Choroid plexus epithelial cell (primary cell): Measurements from ENCODE around the gene DPYSL5.

Experiments used
- DNase-seq: peaks from one replicate; pipeline ENCODE4 v3.0.0-alpha.2; 2010; ENCODE audit warnings: low read depth
- H3K4me3 ChIP-seq: 2 replicates; pipeline ENCODE4 v1.5.1; 2011; ENCODE audit warnings: low read depth, mild to moderate bottlenecking, control low read depth, low read length, moderate library complexity
- CTCF ChIP-seq: conservative IDR thresholded peaks from 2 replicates; pipeline ENCODE4 v1.5.1; 2011; ENCODE audit warnings: low read depth, mild to moderate bottlenecking, control low read depth, inconsistent platforms, low read length, moderate library complexity

The DPYSL5 gene

DNA sequence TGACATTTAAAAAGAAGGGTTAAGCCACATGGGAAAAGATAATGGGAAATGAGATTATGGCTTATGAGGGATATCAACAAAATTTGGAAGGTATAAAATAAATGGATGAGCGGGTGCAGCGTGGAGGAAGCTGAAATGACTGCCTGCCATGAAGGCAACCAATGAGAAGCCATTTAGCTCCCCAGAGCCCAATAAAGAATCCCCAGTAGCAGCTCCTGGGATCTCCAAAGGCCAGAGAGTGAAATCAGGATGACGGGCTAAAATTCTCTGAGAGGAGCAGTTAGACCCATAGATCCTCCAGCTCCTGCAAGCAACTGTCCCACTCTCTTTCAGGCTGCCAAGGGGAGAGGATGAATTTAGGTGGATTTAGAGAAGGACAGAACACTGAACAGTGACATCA, 109.6 kb downstream of the DPYSL5 start:
- TF ChIP-seq CTCF, result no peak
- H3K4me3 ChIP-seq, result no peak overlapping the region
- DNase-seq, result no peak

- no peak overlapping the region for H3K4me3 ChIP-seq
- no peak for TF ChIP-seq CTCF
- DNase-seq, result no peak
Observed at GRCh38 chr2:26959331-26959730, 111.4 kb downstream of the DPYSL5 start.

GRCh38 chr2:26964446-26965130, 116.7 kb downstream of the DPYSL5 start:
- DNase-seq, result peak; percentile 41
- H3K4me3 ChIP-seq, result no peak overlapping the region
- TF ChIP-seq CTCF, result no peak

DNA sequence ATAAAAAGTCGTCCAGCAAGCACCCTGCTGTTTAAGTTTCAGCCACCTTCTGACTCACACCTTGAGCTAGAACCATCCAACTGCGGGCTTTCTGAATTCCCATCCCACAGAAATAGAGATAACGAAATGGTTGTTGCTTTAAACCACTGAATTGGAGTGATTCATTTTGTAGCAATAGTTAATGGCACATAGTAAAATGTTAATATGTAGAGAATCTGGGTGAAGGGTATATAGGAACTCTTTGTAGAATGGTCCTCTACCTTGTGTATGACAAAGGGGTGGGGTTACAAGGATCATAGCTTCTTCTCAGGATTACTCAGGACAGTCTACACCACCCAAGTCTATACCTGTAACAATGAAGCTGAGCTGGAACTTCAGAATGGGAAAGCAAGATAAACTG, 120.1 kb downstream of the DPYSL5 start:
- H3K4me3 ChIP-seq, result no peak overlapping the region
- peak; percentile 69 for DNase-seq
- no peak for TF ChIP-seq CTCF

DNA sequence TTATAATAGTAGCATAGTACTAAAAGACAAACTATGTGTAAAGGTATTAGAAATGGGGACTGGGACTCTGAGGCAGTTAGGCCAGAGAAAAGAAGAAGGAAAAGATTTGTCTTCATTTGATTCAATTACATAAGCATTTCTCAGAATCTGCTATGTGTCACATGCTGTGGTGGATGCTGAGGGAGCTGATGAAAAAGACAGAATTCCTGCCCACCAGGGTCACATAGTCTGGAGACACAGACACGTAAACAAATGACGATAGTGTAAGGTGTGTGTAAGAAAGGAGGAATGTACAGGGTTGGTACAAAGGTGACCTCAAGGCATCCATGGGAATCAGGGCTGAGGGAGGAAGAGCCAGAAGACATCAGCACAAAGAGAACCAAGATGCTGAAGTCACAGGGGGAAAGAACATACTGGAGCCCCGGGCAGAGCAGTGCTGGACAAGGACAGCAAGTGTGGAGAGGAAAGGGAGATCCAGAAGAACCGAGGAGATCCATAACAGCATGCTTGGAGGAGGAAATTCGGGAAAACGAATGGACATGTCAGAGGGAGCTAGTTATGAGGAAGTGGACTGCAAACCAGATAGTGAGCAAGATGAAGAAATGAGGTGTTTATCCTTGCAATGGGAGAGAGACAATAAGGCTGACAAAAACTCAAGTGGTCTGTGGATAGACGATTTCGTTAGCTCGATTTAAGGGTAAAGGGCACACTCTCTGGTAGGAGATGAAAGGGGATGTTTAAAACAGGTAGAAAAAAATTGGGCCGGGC, 121.3 kb downstream of the DPYSL5 start:
- peak; percentile 84 for DNase-seq
- no peak for TF ChIP-seq CTCF
- no peak overlapping the region for H3K4me3 ChIP-seq

GRCh38 chr2:26970244-26970927, 122.5 kb downstream of the DPYSL5 start, which contains the start of gene MAPRE3:
Gene MAPRE3, plus strand, starts transcription at chr2:26970637. Its CDS starts 51,582 bp downstream, at chr2:27022219.
- DNase-seq, result peak; percentile 77
- TF ChIP-seq CTCF, result no peak

More at GRCh38 chr2:26970244-26970927, 122.5 kb downstream of the DPYSL5 start, which contains the start of gene MAPRE3:
- peak within 1 kb of the TSS; percentile 83 for H3K4me3 ChIP-seq
